Esophagus squamous epithelium (tissue), 4 donors: ENCODE results near the gene ULK4.
A peak's percentile ranks its signal among the peaks of the same experiment; 100 is the strongest.

Source experiments
- CTCF ChIP-seq, 6 experiments: fragments of 450-650 bp in 4 of 6; fragments of 200-600 bp in 2 of 6; sonication (generic) in 2 of 6; IDR thresholded peaks; one replicate each; pipeline ENCODE4 v1.5.1; 2016 to 2019; ENCODE audit warnings: antibody characterized with exemption in 6 of 6, mild to moderate bottlenecking in 4 of 6, moderate library complexity in 4 of 6
- POLR2A ChIP-seq, 4 donors: fragments of 450-650 bp; IDR thresholded peaks; one replicate each; pipeline ENCODE4 v1.6.1; 2017; ENCODE audit warnings: antibody characterized with exemption in 4 of 4, mild to moderate bottlenecking in 4 of 4, moderate library complexity in 3 of 4

- TF ChIP-seq CTCF (IDR thresholded peaks at IDR 0.05) (peak in 5 of 6 experiments; percentile 9 to 42 (median 31)), POLR2A (IDR thresholded peaks at IDR 0.05) (no peak)
These were observed 759.0 kb downstream of the ULK4 start for GRCh38 chr3:41202834-41203345.
